NCI-H187 (cell line): ENCODE results near the gene CSTF2.
"Not testable (repeated sequence)": the region's sequence is repeated elsewhere in the genome, so short reads cannot be mapped to it uniquely, and the experiment has no call there.

Experiments
- DNase-seq, 2 experiments: peaks; one replicate each; lab custom pipeline; 2025; lab: John Stamatoyannopoulos, UW

The CSTF2 gene

GRCh38 chrX:100819837-100820666 lies at the start of gene CSTF2:
TSS of gene CSTF2 (plus strand) at chrX:100820391. CDS start at chrX:100820417, 26 bp downstream.
- DNase-seq: peak; percentile 73 to 76

GRCh38 chrX:100796371-100796770 lies 23.8 kb upstream of the CSTF2 start:
- not testable (repeated sequence) for DNase-seq

- DNase-seq: no peak
Measured at GRCh38 chrX:100797359-100797758, 22.8 kb upstream of the CSTF2 start.

- no peak for DNase-seq
Measured at GRCh38 chrX:100798484-100799214, 21.5 kb upstream of the CSTF2 start.

- DNase-seq: no peak
Measured at GRCh38 chrX:100802843-100803242, 17.3 kb upstream of the CSTF2 start.

GRCh38 chrX:100804780-100805179 lies 15.4 kb upstream of the CSTF2 start:
- DNase-seq: no peak

- DNase-seq: not testable (repeated sequence)
Measured at GRCh38 chrX:100808265-100808664, 11.9 kb upstream of the CSTF2 start.

GRCh38 chrX:100812216-100813158 lies 7.7 kb upstream of the CSTF2 start:
- no peak for DNase-seq

GRCh38 chrX:100817340-100817739 lies 2.9 kb upstream of the CSTF2 start:
- no peak for DNase-seq

GRCh38 chrX:100819534-100819836 lies 706 bp upstream of the CSTF2 start:
- DNase-seq: no peak

GRCh38 chrX:100829730-100830129 lies 9.5 kb downstream of the CSTF2 start:
- no peak for DNase-seq

- no peak for DNase-seq
Measured at GRCh38 chrX:100830143-100830542, 10.0 kb downstream of the CSTF2 start.

- no peak for DNase-seq
Measured at GRCh38 chrX:100830547-100830946, 10.4 kb downstream of the CSTF2 start.

GRCh38 chrX:100831219-100831946 lies 11.2 kb downstream of the CSTF2 start:
- no peak for DNase-seq

GRCh38 chrX:100850317-100850716 lies 30.1 kb downstream of the CSTF2 start:
- no peak for DNase-seq

GRCh38 chrX:100852810-100853209 lies 32.6 kb downstream of the CSTF2 start:
- DNase-seq: no peak

- DNase-seq: no peak
Measured at GRCh38 chrX:100863326-100863864, 43.2 kb downstream of the CSTF2 start.

GRCh38 chrX:100864657-100865391 lies 44.6 kb downstream of the CSTF2 start:
- DNase-seq: no peak

GRCh38 chrX:100868273-100868672 lies 48.1 kb downstream of the CSTF2 start:
- DNase-seq: no peak

GRCh38 chrX:100870527-100870926 lies 50.3 kb downstream of the CSTF2 start:
- no peak for DNase-seq
